Renal cortex interstitium (tissue), 11 donors: ENCODE data around the gene ZDHHC24. TPM values are rescaled to one million over a fixed set of nuclear protein-coding genes. Genes with fewer than 3 reads are reported as not detected.
"Not testable (repeated sequence)": the region's sequence is repeated elsewhere in the genome, so short reads cannot be mapped to it uniquely, and the experiment has no call there.

Experiments
- DNase-seq, 11 donors: peaks; one replicate each; pipeline ENCODE4 v3.0.0-alpha.2; 2013; ENCODE audit warnings: low read depth in 9 of 11, low spot score in 4 of 11; ENCODE audit errors: extremely low read depth in 1 of 11
- polyA plus RNA-seq, 3 donors: library from polyadenylated mRNA; unstranded; fragments of 120-200 nt; gene quantifications; one replicate each; pipeline ENCODE4 v1.2.1, GENCODE V29; 2013; ENCODE audit not compliant: insufficient read length in 3 of 3

ZDHHC24 gene
- polyA plus RNA-seq, 3 donors = 6.3 to 10.6 (median 9.2) TPM

DNA sequence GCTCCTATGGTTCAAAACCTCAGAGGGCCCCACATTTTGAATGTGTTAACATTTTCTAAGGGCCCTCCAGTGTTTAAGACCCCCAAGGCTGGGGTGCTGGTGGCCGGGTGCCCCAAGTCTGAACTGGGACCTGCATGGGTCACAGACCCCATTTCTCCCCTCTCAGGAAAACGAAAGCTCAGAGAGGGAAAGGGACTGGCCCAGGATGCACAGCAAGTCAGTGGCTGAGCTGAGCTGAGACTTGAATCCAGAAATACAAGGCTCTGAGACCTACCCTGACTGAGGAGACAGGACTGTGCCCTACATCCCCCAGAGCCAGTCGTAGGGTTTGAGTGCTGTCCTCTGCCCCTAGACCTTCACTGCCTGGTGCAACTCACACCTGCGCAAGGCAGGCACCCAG lies 5.0 kb upstream of the ZDHHC24 start:
- no peak for DNase-seq

DNA sequence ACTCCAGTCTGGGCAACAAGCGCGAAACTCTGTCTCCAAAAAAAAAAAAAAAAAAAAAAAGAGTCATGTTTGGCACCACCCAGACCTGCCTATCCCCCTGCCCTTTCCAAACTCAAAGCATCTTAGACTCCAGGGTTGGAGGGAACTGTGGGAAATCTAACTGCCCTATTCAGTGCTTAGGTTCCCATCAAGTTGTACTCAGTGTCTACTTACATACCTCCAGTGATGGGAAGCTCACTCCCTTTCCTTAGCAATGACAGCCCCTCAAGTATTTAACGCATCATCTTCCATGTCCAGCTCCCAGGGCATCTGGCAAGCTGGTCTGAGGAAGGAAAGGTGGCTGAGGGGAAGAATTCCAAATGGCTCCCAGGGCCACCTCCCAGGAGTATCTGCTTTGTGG lies 3.8 kb upstream of the ZDHHC24 start:
- DNase-seq = no peak

DNA sequence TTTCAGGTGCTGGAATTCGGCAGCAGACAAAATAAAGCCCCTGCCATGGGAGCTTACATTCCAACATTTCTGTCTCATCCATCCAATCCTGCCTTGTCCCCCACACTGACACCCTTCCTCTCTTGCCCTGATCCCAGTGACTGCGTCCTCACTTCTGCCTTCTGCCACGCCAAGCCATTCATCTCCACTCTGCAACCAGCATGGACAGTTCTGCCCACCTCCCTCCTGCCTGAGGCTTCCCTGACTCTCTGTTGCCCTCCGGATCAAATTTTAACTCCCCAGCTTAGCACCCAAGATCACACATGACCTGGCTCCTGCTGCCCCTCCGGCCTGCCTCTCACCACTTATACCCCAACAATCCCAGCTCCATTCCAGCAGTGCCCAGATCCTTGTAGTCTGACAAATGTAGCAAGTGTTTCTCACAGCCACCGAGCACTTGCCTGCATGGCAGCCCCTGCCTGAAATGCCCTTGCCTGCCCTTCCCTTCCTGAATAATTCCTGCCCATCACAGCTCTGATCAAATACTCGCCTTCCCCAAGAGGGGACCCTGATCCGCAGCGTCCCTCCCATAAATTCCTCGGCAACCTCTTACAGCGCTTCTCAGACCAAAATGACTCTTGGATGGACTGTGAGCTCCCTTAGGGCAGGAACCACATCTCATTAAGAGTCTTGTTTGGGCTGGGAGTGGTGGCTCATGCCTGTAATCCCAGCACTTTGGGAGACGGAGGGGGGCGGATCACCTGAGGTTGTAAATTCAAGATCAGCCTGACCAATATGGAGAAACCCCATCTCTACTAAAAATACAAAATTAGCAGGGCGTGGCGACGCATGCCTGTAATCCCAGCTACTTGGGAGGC lies 3.2 kb upstream of the ZDHHC24 start:
- DNase-seq = no peak

DNA sequence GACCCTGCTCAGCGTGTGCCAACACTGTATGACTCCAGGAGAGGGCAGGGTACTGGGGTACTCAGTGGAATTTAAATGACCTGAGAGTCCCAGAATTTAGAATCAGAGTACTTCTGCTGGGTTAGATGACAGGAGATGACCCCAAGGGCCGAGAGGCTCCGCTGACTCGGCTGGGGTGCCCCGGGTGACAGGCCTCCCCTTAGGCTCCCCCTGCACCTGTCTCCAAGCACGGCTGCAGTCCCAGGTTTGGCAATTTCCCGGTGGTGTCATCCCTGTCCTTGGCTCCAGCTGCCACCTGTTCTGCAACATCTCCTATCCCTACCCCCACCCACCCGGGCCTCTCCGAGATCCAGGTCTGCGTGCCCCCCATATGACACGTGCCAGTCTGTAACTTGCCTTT lies 2.2 kb upstream of the ZDHHC24 start:
- DNase-seq = no peak

DNA sequence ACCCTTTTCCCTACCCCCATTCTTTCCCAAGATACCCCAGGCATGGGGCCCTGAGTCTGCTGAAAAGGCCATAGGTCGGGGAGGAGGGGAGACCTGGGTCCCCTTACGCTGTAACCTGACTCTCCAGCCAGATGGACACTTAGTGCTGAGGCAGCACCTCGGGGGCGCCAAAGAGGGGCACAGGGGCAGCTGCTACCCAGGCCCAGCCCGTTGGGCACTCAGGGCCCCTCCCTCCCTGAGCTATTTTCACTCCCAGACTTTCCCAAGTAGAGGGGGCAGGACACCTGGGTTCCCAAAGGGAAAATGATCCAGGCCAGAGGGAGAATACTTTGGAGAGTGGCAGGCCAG lies 1.8 kb upstream of the ZDHHC24 start:
- no peak for DNase-seq

DNA sequence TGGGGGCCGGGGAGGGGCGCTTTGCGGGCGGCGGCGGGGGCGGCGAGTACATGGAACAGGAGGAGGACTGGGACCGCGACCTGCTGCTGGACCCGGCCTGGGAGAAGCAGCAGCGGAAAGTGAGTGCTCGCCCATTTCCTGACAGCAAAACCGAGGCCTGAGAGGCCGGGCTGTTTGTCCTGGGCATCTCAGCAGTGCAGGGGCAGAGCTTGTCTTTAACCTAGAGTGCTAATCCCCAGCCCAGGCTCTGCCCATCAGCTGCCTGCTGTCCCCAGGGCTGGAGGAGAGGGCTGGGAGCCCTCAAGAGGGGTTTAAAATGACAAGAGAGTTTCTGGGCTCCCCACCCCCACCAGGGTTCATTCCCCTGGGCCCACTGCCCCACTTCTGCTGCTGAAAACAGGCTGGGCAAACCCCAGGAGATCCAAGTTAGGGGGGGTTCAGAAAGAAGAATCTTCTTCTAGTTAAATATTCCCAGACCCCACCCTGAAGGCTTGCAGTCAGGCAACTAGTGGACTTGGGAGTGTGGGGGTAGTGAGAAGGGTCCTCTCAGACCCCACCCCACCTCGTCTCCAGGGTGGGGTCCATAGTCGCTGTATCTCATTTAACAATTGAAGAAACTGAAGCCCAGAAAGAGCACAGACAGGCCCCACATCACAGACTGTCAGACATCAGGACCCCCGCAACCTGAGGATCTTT lies 1.3 kb upstream of the ZDHHC24 start:
- DNase-seq = no peak

DNA sequence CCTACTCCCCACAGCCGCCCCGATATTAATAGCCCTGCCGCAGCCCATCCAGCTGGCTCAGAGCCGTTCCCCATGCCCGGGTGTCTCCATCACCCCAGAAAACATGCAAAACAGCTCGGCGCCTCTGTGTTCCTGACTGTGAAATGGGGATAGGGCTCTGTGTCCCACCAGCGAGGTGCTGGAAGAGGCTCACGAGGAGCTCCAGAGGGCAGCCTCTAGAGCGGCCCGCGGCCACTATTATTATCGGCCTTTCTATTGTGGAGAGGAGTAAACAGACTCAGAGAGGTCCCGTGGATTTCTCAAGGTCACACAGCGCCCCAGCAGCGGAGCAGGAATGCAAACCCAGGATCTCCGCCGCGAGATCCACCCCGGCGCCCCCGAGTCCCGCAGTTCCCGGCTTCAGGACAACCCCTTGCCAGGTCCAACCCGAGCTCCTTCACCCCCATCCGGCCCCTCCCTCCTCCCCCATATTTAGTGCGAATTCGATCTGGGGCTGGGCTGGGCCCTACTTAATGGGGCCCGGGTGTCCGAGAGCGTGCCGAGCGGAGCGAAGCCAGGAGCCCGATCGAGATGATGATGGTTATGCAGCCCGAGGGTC lies 619 bp upstream of the ZDHHC24 start, which contains the start of gene ACTN3:
Gene ACTN3 (plus strand): TSS at position 536 of the 598 bp plus-strand sequence. CDS start 35 bp downstream, at position 571.
- no peak for DNase-seq

DNA sequence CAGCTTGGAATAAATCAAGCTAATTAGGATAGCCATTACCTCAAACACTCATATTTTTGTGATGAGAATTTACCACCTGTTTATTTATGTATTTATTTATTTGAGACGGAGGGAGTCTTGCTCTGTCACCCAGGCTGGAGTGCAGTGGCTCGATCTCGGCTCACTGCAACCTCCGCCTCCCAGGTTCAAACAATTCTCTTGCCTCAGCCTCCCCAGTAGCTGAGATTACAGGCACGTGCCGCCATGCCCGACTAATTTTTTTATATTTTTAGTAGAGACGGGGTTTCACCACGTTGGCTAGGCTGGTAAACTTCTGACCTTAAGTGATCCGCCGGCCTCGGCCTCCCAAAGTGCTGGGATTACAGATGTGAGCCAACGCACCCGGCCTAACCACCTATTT lies 896 bp downstream of the ZDHHC24 start:
- not testable (repeated sequence) for DNase-seq

DNA sequence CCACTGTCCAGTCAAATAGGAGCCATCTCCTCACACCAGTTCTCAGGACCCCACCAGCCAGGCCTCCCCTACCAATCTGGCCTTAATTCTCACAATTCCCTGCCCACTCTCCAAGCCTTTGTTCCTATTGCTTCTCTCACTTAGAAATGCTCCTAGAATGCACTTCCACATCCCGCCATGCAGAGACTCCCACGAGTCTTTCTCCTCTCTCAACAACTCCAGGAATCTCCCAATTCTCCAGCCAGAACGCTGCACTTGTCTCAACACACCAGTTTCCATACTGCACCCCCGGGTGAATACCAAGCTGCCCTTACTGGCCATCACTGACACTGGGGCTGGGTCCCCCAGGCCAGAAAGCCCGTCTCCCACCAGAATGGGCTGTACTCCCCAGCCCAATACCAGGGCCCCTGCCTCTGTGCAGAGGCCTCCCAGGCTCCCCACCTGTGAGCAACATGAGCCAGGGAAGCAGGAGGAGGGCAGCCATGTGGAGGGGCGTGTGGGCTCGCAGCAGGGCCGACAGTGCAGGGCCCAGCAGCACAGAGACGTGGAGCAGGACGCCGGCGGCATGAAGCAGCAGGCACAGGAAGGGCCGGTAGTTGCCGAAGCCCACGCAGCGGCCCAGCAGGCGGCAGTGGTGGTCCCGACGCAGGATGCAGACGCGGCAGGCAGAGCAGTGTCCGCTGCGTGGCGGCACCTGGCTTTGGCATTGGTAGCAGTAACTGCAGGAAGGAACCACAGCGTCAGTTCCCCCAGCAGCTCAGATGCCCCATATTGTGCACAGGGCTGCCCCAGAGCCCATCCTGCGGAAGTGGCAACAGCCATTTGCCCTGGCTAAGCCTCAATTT lies 2.4 kb downstream of the ZDHHC24 start:
- DNase-seq = peak in 6 of 11 donors; percentile 46 to 68 (median 56)

DNA sequence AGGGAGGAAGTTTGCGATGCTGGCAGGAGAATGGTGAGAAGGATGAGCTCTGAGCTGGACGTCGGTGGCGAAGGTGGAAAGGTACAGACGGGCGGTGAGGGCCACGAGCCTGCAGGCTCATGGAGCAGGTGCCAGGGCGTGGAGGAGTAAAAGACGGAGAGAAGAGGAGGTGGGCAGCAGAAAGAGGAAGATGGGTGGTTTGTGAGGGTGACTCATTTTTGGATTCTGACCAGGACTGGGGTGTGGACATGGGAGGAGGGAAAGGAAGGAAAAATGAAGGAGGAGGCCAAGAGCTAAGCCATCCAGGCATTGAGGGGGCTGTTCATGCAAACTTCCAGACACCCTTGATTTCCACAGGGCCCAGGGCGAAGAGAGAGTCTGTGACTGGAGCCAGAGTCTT lies 3.5 kb downstream of the ZDHHC24 start:
- no peak for DNase-seq

DNA sequence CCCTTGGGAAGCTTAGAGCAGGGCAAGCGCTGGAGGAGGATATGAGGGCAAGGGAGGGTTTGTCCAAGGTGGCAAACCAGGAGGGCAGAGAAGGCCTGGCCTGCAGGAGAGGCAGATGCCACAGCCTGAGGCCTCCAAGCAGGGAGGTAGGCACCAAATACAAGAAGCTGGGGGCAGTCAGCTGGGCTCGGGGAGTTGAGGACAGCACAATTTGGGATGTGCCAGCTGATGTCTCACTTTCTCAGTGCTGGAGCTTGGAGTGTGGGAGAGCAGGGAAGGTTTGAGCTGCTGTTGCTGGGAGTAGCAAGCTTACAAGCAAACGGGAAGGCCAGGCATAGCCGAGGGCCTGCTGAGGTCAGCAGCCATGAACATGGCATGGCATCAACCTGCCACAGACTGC lies 4.0 kb downstream of the ZDHHC24 start:
- no peak for DNase-seq

DNA sequence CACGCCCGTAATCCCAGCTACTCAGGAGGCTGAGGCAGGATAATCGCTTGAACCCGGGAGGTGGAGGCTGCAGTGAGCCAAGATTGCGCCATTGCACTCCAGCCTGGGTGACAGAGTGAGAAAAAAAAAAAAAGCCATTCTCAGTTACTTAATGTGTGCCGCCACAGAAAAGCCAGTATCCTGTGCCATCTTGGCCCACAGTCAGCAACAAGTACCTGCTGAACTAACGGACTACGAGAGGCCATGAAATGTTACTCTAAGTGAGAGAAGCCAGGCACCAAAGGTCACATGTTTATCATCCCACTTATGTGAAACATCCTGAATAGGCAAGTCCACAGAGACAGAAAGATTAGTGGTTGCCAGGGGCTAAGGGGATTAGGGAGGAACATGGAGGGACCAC lies 5.2 kb downstream of the ZDHHC24 start:
- not testable (repeated sequence) for DNase-seq

DNA sequence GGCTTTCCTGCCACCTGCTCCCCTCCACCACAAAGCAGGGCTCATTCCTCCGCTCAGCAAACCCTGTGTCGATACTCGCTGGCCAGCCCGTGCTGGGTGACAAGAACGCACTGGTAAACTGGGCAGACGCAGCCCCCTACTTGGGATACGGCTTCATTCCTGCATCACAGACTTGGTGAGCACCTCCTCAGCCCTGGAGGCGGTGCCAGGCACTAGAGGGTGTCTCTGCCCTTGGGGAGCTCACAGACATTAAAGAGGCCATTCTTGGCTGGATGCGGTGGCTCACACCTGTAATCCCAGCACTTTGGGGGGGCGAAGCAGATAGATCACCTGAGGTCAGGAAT lies 6.0 kb downstream of the ZDHHC24 start:
- no peak for DNase-seq

DNA sequence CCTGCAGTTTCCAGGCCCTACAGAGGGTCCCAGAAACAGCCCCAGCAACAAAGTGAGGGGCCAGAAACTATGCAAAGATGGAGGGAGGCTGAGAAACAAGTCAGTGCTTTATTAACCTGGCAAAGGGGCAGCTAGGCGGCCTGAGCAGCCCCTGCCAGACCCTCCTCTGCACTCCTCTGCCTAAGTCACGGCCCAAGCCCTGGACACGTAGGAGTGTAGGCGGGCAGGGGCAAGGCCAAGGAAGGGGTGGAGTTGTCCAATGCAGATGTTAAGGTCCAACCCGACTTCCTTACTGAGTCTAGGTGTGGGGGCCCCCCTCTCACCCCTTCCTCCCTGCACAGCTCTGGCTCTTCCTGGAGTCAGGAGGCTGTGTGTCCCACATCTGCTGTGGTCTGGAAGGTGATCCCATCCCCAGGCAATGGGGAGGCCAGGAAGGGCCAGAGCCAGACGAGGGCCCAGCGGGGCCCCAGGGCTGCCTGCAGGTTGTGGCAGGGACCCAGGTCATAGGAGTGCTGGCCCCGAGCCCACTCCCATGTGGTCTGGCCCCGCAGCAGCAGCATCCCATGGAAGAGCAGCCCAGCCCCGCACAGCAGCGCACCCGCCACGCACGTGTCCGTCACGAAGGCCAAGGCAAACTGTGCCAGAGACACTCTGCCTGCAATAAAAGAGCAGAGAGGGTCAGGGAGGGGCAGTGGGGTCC lies 6.5 kb downstream of the ZDHHC24 start:
- DNase-seq = no peak

DNA sequence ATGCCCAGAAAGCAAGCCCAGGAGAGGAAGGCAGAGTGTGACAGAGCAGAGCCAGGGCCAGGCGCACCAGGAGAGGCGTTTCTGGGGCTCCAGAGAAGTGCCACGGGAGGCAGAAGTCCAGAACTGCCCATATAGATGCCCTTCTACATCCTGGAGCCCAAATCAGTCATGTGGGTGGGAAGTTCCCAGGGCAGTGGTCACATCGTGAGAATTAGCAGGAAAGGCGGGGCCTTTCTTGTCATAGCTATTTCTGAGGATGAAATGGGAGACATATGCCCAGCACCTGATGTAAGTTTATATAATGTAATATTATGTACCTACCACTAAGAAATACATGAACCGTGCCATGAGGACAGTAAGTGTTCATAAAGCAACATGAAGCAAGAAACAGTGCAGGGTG lies 13.1 kb downstream of the ZDHHC24 start:
- DNase-seq = no peak

DNA sequence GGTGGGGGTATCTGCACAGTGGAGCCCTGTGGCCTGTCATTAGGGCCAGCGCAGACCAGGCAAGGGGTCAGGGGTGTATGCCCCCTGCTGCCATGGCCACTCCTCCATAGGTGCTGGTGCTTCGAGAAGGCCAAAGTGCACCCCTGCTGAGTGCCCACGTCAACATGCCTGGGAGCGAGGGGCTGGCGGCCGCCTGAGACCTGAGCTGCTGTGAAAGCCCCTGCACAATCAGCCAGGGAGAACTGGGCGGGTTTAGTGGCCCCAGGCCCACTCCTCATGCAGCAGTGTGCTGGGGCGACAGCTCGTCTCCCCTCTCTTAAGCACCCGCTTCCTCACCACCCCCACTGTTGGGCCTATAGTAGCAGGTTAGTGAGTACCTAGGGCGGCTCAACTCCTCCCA lies 14.0 kb downstream of the ZDHHC24 start:
- no peak for DNase-seq

DNA sequence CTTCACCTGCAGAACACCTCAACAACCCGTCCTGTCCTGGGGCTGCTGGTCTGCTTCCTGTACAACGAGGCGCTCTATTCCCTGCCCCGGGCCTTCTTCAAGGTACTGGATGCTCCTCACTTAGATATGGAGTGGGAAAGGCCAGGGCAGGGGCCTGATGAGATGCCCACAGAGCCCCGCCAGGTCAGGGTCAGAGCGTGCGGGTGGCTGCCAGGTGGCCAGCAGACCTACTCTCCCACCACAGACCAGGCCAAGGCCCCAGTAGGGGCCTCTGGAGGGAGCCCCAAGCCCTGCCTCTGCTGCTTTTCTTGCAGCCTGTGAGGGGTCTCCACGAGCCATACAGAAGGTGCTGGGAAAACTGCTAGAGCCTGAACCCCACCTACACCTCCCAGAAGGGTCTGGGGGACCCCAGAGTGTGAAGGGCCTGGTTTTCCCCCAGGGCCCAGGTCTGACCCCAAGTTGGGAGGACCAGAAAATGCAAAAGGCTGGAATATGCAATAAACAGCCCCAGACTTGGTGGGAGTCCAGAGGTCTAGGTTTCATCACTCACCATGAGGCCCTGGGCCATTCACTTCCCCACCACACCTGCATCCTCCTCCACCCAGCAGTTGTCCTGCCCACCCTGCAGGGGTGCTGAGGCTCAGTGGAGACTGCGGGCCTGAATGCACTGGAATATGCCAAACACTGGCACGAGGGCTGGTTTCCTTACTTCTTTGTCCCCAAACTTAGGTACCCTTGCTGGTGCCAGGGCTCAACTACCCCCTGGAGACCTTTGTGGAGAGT lies 14.7 kb downstream of the ZDHHC24 start:
- no peak for DNase-seq

DNA sequence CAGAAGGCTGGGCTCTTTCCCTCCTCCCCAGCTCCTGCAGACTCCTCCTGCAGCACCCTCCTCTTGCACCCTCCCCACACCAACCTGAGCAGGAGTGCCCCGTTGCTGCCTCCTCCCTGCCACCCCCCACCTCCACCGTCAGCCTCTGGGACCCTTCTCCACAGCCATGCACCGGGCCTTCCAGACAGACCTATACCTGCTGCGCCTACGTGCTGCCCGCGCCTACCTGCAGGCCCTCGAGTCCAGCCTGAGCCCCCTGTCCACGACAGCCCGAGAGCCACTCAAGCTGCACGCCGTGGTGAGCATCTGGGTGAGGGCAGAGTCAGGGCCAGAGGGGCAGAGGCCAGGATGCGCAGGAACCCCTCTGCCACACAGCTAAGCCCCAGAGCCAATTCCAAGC lies 16.2 kb downstream of the ZDHHC24 start:
- DNase-seq = no peak
